ENCODE data around the gene CNTFR. TPM values are rescaled to one million over a fixed set of nuclear protein-coding genes. Genes with fewer than 3 reads are reported as not detected.

The CNTFR gene
- total RNA-seq, 1 experiment from 2014 or later: 0.39 TPM

DNA sequence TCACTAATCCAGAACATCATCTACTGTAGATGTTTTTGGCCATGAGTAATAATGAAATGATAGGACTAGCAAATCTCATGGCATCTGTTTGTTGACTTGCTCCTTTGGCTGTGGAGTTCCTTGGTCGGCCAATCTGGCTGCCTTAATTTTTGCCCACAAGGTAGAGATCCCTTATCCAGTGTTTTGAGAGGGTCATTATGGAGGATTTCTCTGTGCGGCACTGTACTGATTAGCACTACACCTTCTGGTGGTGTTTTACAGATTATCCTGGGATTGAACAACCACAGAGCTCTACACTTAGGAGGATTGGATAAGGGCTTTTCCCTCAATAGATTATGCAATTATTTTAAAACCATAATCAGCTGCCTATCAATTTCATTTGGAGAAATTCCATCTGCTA lies 63.5 kb downstream of the CNTFR start:
- no peak for DNase-seq
- CTCF ChIA-PET: interaction anchor here (0.5 kb wide), 1 partner anchor 545 kb away, joined by 6 read pairs; no protein-coding TSS in a partner anchor
- H3K36me3 Mint-ChIP-seq (ENCODE audit: insufficient read depth, unreplicated experiment): no peaks in the 10 kb centered on the region
- Histone ChIP-seq H3K36me3 (ENCODE audit: control insufficient read depth, insufficient read depth, low read length) (no peaks in the 10 kb centered on the region), H3K9me3 (no peaks in the 10 kb centered on the region), H3K4me1 (peaks cover 3% of the 10 kb centered on the region; the same call in 1 of the 2 replicates), H3K27me3 (replicated peaks; ENCODE audit: control insufficient read depth, insufficient read depth, low read length) (no peaks in the 10 kb centered on the region), H3K4me3 (ENCODE audit: low read depth, low read length) (no peak overlapping the region)
- BruUV-seq (replicated peaks): no TSS peak
- H3K27ac Mint-ChIP-seq (ENCODE audit: unreplicated experiment): no peak overlapping the region
- POLR2A ChIA-PET: no interaction called here
- TF ChIP-seq CTCF (IDR thresholded peaks at IDR 0.05; ENCODE audit: insufficient read depth in 1 of 2, low read depth in 1 of 2, low read length in 1 of 2, severe bottlenecking in 1 of 2, unreplicated experiment in 1 of 2): no peak
- peaks cover 21% of the 10 kb centered on the region for H3K27me3 Mint-ChIP-seq (ENCODE audit: insufficient read depth, unreplicated experiment)
- intact Hi-C loops (cut with micrococcal nuclease; ENCODE audit: unreplicated experiment): no loop called here
- H3K4me3 Mint-ChIP-seq (ENCODE audit: unreplicated experiment): no peak overlapping the region
- no peaks in the 10 kb centered on the region for H3K9me3 Mint-ChIP-seq (ENCODE audit: unreplicated experiment)
- peaks cover 7% of the 10 kb centered on the region for H3K4me1 Mint-ChIP-seq (ENCODE audit: low read depth, unreplicated experiment)

DNA sequence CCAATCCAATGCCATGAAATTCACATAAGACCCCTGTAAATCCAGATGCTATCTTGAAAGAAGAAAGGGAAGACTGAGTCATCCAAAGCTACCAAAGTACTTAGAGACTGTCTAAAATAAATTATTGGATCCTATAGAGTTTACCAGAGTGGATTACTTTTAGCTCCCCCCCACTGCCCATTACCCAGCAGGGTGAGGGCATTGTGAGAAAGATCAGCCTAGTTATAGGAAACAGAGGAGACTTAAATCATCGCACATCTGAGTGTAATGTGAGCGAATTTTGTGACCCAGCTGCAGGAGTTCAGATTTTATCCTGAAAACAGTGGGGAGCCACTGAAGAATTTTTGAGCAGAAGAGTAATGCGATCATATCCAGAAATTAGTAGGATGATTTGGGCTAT lies 65.2 kb downstream of the CNTFR start:
- Mint-ChIP-seq H3K4me3 (ENCODE audit: unreplicated experiment) (no peak overlapping the region), H3K27ac (ENCODE audit: unreplicated experiment) (no peak overlapping the region), H3K4me1 (ENCODE audit: low read depth, unreplicated experiment) (peaks cover 7% of the 10 kb centered on the region), H3K27me3 (ENCODE audit: insufficient read depth, unreplicated experiment) (peaks cover 17% of the 10 kb centered on the region), H3K36me3 (ENCODE audit: insufficient read depth, unreplicated experiment) (no peaks in the 10 kb centered on the region), H3K9me3 (ENCODE audit: unreplicated experiment) (no peaks in the 10 kb centered on the region)
- BruUV-seq (replicated peaks): no TSS peak
- intact Hi-C loops (cut with micrococcal nuclease; ENCODE audit: unreplicated experiment): no loop called here
- Histone ChIP-seq H3K36me3 (ENCODE audit: control insufficient read depth, insufficient read depth, low read length) (no peaks in the 10 kb centered on the region), H3K4me1 (peaks cover 3% of the 10 kb centered on the region; the same call in 1 of the 2 replicates), H3K27me3 (replicated peaks; ENCODE audit: control insufficient read depth, insufficient read depth, low read length) (no peaks in the 10 kb centered on the region), H3K4me3 (ENCODE audit: low read depth, low read length) (no peak overlapping the region), H3K9me3 (no peaks in the 10 kb centered on the region)
- TF ChIP-seq CTCF (IDR thresholded peaks at IDR 0.05; ENCODE audit: insufficient read depth in 1 of 2, low read depth in 1 of 2, low read length in 1 of 2, severe bottlenecking in 1 of 2, unreplicated experiment in 1 of 2): no peak
- ChIA-PET POLR2A (no interaction called here), CTCF (no interaction called here)
- no peak for DNase-seq

DNA sequence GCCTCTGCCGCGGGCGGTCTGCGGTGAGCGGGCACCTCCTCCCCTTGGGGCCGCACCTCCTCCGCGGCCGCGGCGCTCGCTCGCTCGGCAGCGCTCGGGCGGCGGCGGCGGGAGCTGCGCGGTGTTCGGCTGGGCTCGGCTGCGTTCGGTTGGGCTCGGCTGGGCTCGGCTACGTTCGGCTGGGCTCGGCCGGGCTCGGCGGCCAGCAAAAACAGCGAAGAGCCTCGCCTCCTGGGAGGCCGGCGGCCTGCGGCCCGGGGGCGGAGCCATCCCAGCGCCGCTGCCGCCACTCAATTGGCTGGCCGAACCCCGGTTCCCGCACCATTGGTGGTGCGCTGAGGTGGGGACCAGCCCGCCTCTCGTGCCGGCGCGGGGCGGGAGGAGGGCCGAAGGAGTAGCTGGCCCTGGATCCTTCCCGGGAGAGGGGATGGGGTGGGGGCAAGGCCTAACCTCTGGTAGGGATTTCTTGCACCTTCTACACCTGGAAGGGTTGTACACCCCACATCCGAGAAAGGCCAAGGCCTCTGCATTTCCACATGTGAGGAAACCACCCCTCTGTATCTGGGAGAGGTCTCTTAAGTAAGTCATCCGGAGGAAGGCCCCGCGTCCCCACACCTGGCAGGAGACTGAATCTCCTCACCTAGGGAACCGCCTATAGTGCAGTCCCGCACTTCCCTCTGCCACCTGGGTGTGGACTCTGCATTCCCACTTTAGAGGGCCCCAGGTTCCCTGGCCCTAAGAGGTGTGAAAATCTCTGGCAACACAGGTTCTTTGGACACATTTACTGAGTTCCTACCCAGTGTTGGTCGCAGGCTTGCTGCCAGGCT lies 66.3 kb downstream of the CNTFR start, which contains the start of gene ENHO:
Gene ENHO, minus strand, starts transcription at position 20 of the 827 bp plus-strand sequence. CDS start 1,295 bp downstream, outside the sequence.
- H3K4me1 Mint-ChIP-seq (ENCODE audit: low read depth, unreplicated experiment): peaks cover 7% of the 10 kb centered on the region
- no peaks in the 10 kb centered on the region for H3K36me3 ChIP-seq (ENCODE audit: control insufficient read depth, insufficient read depth, low read length)
- ChIA-PET POLR2A (interaction anchor here (0.8 kb wide), 1 partner anchor 129 kb away, joined by 3 read pairs; the partner anchor contains the start of gene IL11RA), CTCF (interaction anchor here (0.6 to 1.3 kb wide), 4 partner anchors 81 to 179 kb away, joined by 3 to 5 read pairs (median 3); no protein-coding TSS in a partner anchor)
- peak; percentile 88 to 95 for DNase-seq
- H3K4me3 Mint-ChIP-seq (ENCODE audit: unreplicated experiment): peak within 1 kb of the TSS; percentile 74
- peaks cover 3% of the 10 kb centered on the region; the same call in 1 of the 2 replicates for H3K4me1 ChIP-seq
- H3K27ac Mint-ChIP-seq (ENCODE audit: unreplicated experiment): no peak within 1 kb of the TSS
- peaks cover 14% of the 10 kb centered on the region for H3K27me3 Mint-ChIP-seq (ENCODE audit: insufficient read depth, unreplicated experiment)
- H3K9me3 Mint-ChIP-seq (ENCODE audit: unreplicated experiment): no peaks in the 10 kb centered on the region
- TF ChIP-seq CTCF (IDR thresholded peaks at IDR 0.05; ENCODE audit: insufficient read depth in 1 of 2, low read depth in 1 of 2, low read length in 1 of 2, severe bottlenecking in 1 of 2, unreplicated experiment in 1 of 2): no peak
- no TSS peak for BruUV-seq (replicated peaks)
- peak within 1 kb of the TSS; percentile 44 for H3K4me3 ChIP-seq (ENCODE audit: low read depth, low read length)
- intact Hi-C loops (cut with micrococcal nuclease; ENCODE audit: unreplicated experiment): loop anchor here (1.0 to 2.0 kb wide), 2 partner anchors 65 to 68 kb away; partner anchors contain the start of genes DNAI1 and FAM219A
- no peaks in the 10 kb centered on the region for H3K27me3 ChIP-seq (replicated peaks; ENCODE audit: control insufficient read depth, insufficient read depth, low read length)
- H3K36me3 Mint-ChIP-seq (ENCODE audit: insufficient read depth, unreplicated experiment): no peaks in the 10 kb centered on the region
- H3K9me3 ChIP-seq: no peaks in the 10 kb centered on the region

All from Caco-2 (cell line).